ENCODE data around the gene FOXP2. TPM values are rescaled to one million over a fixed set of nuclear protein-coding genes. Genes with fewer than 3 reads are reported as not detected.

Gene FOXP2
- total RNA-seq (not detected), total RNA-seq (0 to 0.32 (median 0) reads per million in 172 experiments)
- polyA plus RNA-seq (2013, experiment 1 of 2) = not detected
- polyA plus RNA-seq (2013, experiment 2 of 2) = 0.14 TPM

GRCh38 chr7:114414156-114415063, at the start of gene FOXP2:
Gene FOXP2 (plus strand): TSS chr7:114414815. CDS start chr7:114426512, 11,697 bp downstream.
- intact Hi-C loops (cut with DNase I, micrococcal nuclease) = no loop called here
- H3K4me1 ChIP-seq (ENCODE audit: insufficient read depth, low read length) = no peaks in the 10 kb centered on the region
- no peaks in the 10 kb centered on the region for H3K4me1 Mint-ChIP-seq (ENCODE audit: low read depth)
- no peak for TF ChIP-seq CTCF (IDR thresholded peaks at IDR 0.05)
- H3K27me3 ChIP-seq (ENCODE audit: control insufficient read depth in 1 of 2, insufficient read depth in 2 of 2, low read length in 2 of 2) = no peaks in the 10 kb centered on the region
- H3K36me3 Mint-ChIP-seq (ENCODE audit: low read depth) = no peaks in the 10 kb centered on the region
- no peak for ATAC-seq (ENCODE audit: poor library complexity)
- no peak within 1 kb of the TSS for H3K27ac Mint-ChIP-seq
- no peak within 1 kb of the TSS for H3K4me3 Mint-ChIP-seq
- no peaks in the 10 kb centered on the region for H3K9me3 Mint-ChIP-seq
- no peaks in the 10 kb centered on the region for H3K27me3 Mint-ChIP-seq
- H3K4me3 ChIP-seq (ENCODE audit: low read length) = no peak within 1 kb of the TSS
- ChIA-PET CTCF (no interaction called here), POLR2A (no interaction called here)
- H3K27ac ChIP-seq (ENCODE audit: low read depth in 1 of 2, low read length in 2 of 2) = no peak within 1 kb of the TSS
- H3K9me3 ChIP-seq (ENCODE audit: control insufficient read depth in 1 of 2, insufficient read depth in 1 of 2, low read length in 2 of 2) = no peaks in the 10 kb centered on the region
- H3K36me3 ChIP-seq (ENCODE audit: insufficient read depth, low read length) = no peaks in the 10 kb centered on the region
- DNase-seq = no peak

GRCh38 chr7:114365791-114366190, 48.8 kb upstream of the FOXP2 start:
- no peak overlapping the region for H3K4me3 ChIP-seq (ENCODE audit: low read length)
- Mint-ChIP-seq H3K4me1 (ENCODE audit: low read depth) (no peaks in the 10 kb centered on the region), H3K27me3 (no peaks in the 10 kb centered on the region), H3K9me3 (no peaks in the 10 kb centered on the region), H3K27ac (no peak overlapping the region), H3K36me3 (ENCODE audit: low read depth) (no peaks in the 10 kb centered on the region), H3K4me3 (no peak overlapping the region)
- ATAC-seq (ENCODE audit: poor library complexity) = no peak
- no peaks in the 10 kb centered on the region for H3K9me3 ChIP-seq (ENCODE audit: control insufficient read depth in 1 of 2, insufficient read depth in 1 of 2, low read length in 2 of 2)
- no peaks in the 10 kb centered on the region for H3K36me3 ChIP-seq (ENCODE audit: insufficient read depth, low read length)
- DNase-seq = no peak
- CTCF ChIA-PET = no interaction called here
- POLR2A ChIA-PET = no interaction called here
- no peak overlapping the region for H3K27ac ChIP-seq (ENCODE audit: low read depth in 1 of 2, low read length in 2 of 2)
- H3K4me1 ChIP-seq (ENCODE audit: insufficient read depth, low read length) = no peaks in the 10 kb centered on the region
- intact Hi-C loops (cut with DNase I, micrococcal nuclease) = no loop called here
- no peak for TF ChIP-seq CTCF (IDR thresholded peaks at IDR 0.05)
- H3K27me3 ChIP-seq (ENCODE audit: control insufficient read depth in 1 of 2, insufficient read depth in 2 of 2, low read length in 2 of 2) = no peaks in the 10 kb centered on the region

- CTCF ChIA-PET = interaction anchor here (1.2 kb wide), 1 partner anchor 10 kb away, joined by 3 read pairs; no protein-coding TSS in a partner anchor
- no peaks in the 10 kb centered on the region for H3K36me3 Mint-ChIP-seq (ENCODE audit: low read depth)
- no peak overlapping the region for H3K27ac ChIP-seq (ENCODE audit: low read depth in 1 of 2, low read length in 2 of 2)
Measured at GRCh38 chr7:114368492-114368891, 46.1 kb upstream of the FOXP2 start.

More at GRCh38 chr7:114368492-114368891, 46.1 kb upstream of the FOXP2 start:
- no peak for TF ChIP-seq CTCF (IDR thresholded peaks at IDR 0.05)
- DNase-seq (no peak), ATAC-seq (ENCODE audit: poor library complexity) (no peak)
- H3K9me3 ChIP-seq (ENCODE audit: control insufficient read depth in 1 of 2, insufficient read depth in 1 of 2, low read length in 2 of 2) = no peaks in the 10 kb centered on the region
- POLR2A ChIA-PET = no interaction called here
- Mint-ChIP-seq H3K9me3 (no peaks in the 10 kb centered on the region), H3K27ac (no peak overlapping the region), H3K27me3 (no peaks in the 10 kb centered on the region), H3K4me1 (ENCODE audit: low read depth) (no peaks in the 10 kb centered on the region), H3K4me3 (no peak overlapping the region)
- no peak overlapping the region for H3K4me3 ChIP-seq (ENCODE audit: low read length)
- no peaks in the 10 kb centered on the region for H3K27me3 ChIP-seq (ENCODE audit: control insufficient read depth in 1 of 2, insufficient read depth in 2 of 2, low read length in 2 of 2)
- intact Hi-C loops (cut with DNase I, micrococcal nuclease) = no loop called here
- no peaks in the 10 kb centered on the region for H3K36me3 ChIP-seq (ENCODE audit: insufficient read depth, low read length)
- H3K4me1 ChIP-seq (ENCODE audit: insufficient read depth, low read length) = no peaks in the 10 kb centered on the region

All from CD4-positive, alpha-beta T cell (primary cell).